Endothelial cell of umbilical vein (primary cell): ENCODE data around the gene PHLDB2. TPM values are rescaled to one million over a fixed set of nuclear protein-coding genes. Genes with fewer than 3 reads are reported as not detected.

Source experiments
- BruUV-seq: library from RNA; stranded (reverse); fragments of 400-500 nt; replicated peaks from 2 replicates; lab custom pipeline; 2021; lab: Mats Ljungman, UMichigan
- CTCF ChIA-PET: fragments of 300-600, 350-600 bp; sonication (Branson Sonifier 250); formaldehyde crosslinking; loops from one replicate; lab custom pipeline; 2021; ENCODE audit warnings: antibody characterized with exemption, inconsistent platforms; lab: Charles Lee
- POLR2A ChIA-PET: fragments of 300-600, 350-600 bp; sonication (Branson Sonifier 250); formaldehyde crosslinking; loops from one replicate; lab custom pipeline; 2021; ENCODE audit warnings: antibody characterized with exemption, inconsistent platforms; lab: Charles Lee
- DNase-seq: peaks from one replicate; pipeline ENCODE4 v3.0.0-alpha.2; 2011; ENCODE audit warnings: low read depth, low spot score
- FAIRE-seq: peaks from 2 replicates; lab custom pipeline; 2011; peaks lifted over from hg19 to GRCh38; lab: Jason Lieb, UNC
- H2AFZ ChIP-seq: 2 replicates; pipeline ENCODE4 v1.6.0; 2012; ENCODE audit warnings: low read depth, low read length, control low read depth, inconsistent platforms
- H3K27ac ChIP-seq: 2 replicates; pipeline ENCODE4 v1.5.1; 2011; ENCODE audit warnings: low read depth, mild to moderate bottlenecking, control low read depth, low read length, moderate library complexity; ENCODE audit not compliant: insufficient read depth
- H3K27me3 ChIP-seq, 2 experiments: 2 replicates each; pipeline versions ENCODE4 v1.6.0 to v1.6.1; 2011; ENCODE audit warnings: low read length in 2 of 2, mixed read lengths in 1 of 2; ENCODE audit not compliant: control insufficient read depth in 2 of 2, insufficient read depth in 2 of 2
- H3K36me3 ChIP-seq, 2 experiments: 2 replicates in 1 of 2; 3 replicates in 1 of 2; pipeline ENCODE4 v1.5.1; 2011; ENCODE audit warnings: low read length in 2 of 2, mild to moderate bottlenecking in 1 of 2, moderate library complexity in 1 of 2; ENCODE audit not compliant: control insufficient read depth in 2 of 2, insufficient read depth in 2 of 2; ENCODE audit errors: extremely low read depth in 1 of 2
- H3K4me1 ChIP-seq: 3 replicates; pipeline ENCODE4 v1.5.1; 2011; ENCODE audit warnings: mild to moderate bottlenecking, low read length; ENCODE audit not compliant: control insufficient read depth, insufficient read depth; ENCODE audit errors: extremely low read depth
- H3K4me2 ChIP-seq: 2 replicates; pipeline ENCODE4 v1.6.1; 2011; ENCODE audit warnings: low read length, control low read depth, mixed read lengths; ENCODE audit not compliant: insufficient read depth
- H3K4me3 ChIP-seq, 3 experiments: fragments of 200-600 bp in 1 of 3; sonication (generic), shearing (Covaris generic) in 1 of 3; replicated peaks in 1 of 3; 2 replicates each; pipeline ENCODE4 v1.5.1; 2011 to 2016; ENCODE audit warnings: control low read depth in 3 of 3, low read length in 3 of 3, mild to moderate bottlenecking in 2 of 3, inconsistent platforms in 1 of 3, low read depth in 1 of 3, moderate library complexity in 1 of 3; ENCODE audit not compliant: insufficient read depth in 1 of 3
- H3K79me2 ChIP-seq: 2 replicates; pipeline ENCODE4 v1.6.0; 2012; ENCODE audit warnings: low read length, inconsistent platforms; ENCODE audit not compliant: control insufficient read depth, insufficient read depth
- H3K9ac ChIP-seq: replicated peaks from 2 replicates; pipeline ENCODE3; 2011; ENCODE audit warnings: low read length, control low read depth; ENCODE audit not compliant: insufficient read depth; ENCODE audit errors: extremely low read depth
- H3K9me1 ChIP-seq: replicated peaks from 3 replicates; pipeline ENCODE4 v1.6.0; 2011; ENCODE audit warnings: mild to moderate bottlenecking, low read length; ENCODE audit not compliant: control insufficient read depth, insufficient read depth; ENCODE audit errors: extremely low read depth
- H3K9me3 ChIP-seq: replicated peaks from 2 replicates; pipeline ENCODE4 v1.5.1; 2012; ENCODE audit warnings: low read length, inconsistent platforms; ENCODE audit not compliant: control insufficient read depth, insufficient read depth
- H4K20me1 ChIP-seq: replicated peaks from 2 replicates; pipeline ENCODE3; 2011; ENCODE audit warnings: mild to moderate bottlenecking, low read length; ENCODE audit not compliant: control insufficient read depth, insufficient read depth; ENCODE audit errors: extremely low read depth
- EZH2 ChIP-seq: IDR thresholded peaks from 2 replicates; pipeline ENCODE4 v1.6.1; 2012; ENCODE audit warnings: borderline replicate concordance, low read depth, mild to moderate bottlenecking, moderate library complexity, low read length, inconsistent platforms; ENCODE audit not compliant: severe bottlenecking
- FOS ChIP-seq: IDR thresholded peaks from 2 replicates; pipeline ENCODE4 v1.6.1; 2011; ENCODE audit warnings: mild to moderate bottlenecking, low read length, moderate library complexity, borderline replicate concordance; ENCODE audit not compliant: insufficient read depth
- GATA2 ChIP-seq: IDR thresholded peaks from 2 replicates; pipeline ENCODE4 v1.7.0; 2011; ENCODE audit warnings: low read depth, mild to moderate bottlenecking, moderate library complexity, mixed read lengths, low read length; ENCODE audit not compliant: insufficient read length, insufficient read depth
- JUN ChIP-seq: IDR thresholded peaks from 2 replicates; pipeline ENCODE4 v1.6.1; 2011; ENCODE audit warnings: borderline replicate concordance, low read depth; ENCODE audit not compliant: insufficient read length, insufficient read depth
- MYC ChIP-seq: IDR thresholded peaks from one replicate; pipeline ENCODE4 v1.6.1; 2011; ENCODE audit warnings: mild to moderate bottlenecking, low read depth, low read length
- POLR2A ChIP-seq: IDR thresholded peaks from 2 replicates; pipeline ENCODE4 v1.6.1; 2012; ENCODE audit warnings: low read depth, mild to moderate bottlenecking, control low read depth, low read length
- POLR2AphosphoS5 ChIP-seq: IDR thresholded peaks from 2 replicates; pipeline ENCODE4 v1.6.1; 2012; ENCODE audit warnings: low read depth, mild to moderate bottlenecking, control low read depth, low read length, moderate library complexity; ENCODE audit not compliant: insufficient read depth
- dilution Hi-C: fragments of 300-500 bp; cut with MboI; formaldehyde crosslinking; loops from one replicate; pipeline ENCODE4 v1.15.0; 2019; ENCODE audit warnings: low sequenced_read_pairs; ENCODE audit not compliant: extremely low pct_ligation_motif_present
- intact Hi-C: fragments of 100-400 bp; cut with micrococcal nuclease; formaldehyde crosslinking; loops from one replicate; pipeline ENCODE4 v1.10.0; 2022
- polyA plus RNA-seq, 4 experiments: library from polyadenylated mRNA; depleted of rRNA in 3 of 4; stranded (reverse) in 3 of 4; unstranded in 1 of 4; fragments of >200 nt; gene quantifications; 2 replicates each; pipeline versions ENCODE4 v1.2.1 to v1.2.3, GENCODE V29; 2011 to 2012; ENCODE audit warnings: missing spikeins in 1 of 4
- total RNA-seq: library from RNA; stranded (reverse); gene quantifications from 2 replicates; pipeline ENCODE4 v1.2.3, GENCODE V29; 2021
- TF ChIP-seq, protein P1 (sequence below), 2 donors: IDR thresholded peaks; 1 replicate in 1 of 2; 2 replicates in 1 of 2; pipeline ENCODE4 v1.5.1; 2011; ENCODE audit warnings: low read length in 2 of 2, mild to moderate bottlenecking in 2 of 2, moderate library complexity in 2 of 2, control low read depth in 1 of 2, inconsistent platforms in 1 of 2, low read depth in 1 of 2; ENCODE audit not compliant: insufficient read depth in 1 of 2; ENCODE audit errors: extremely low read depth in 1 of 2
- TF ChIP-seq, protein P2 (sequence below): IDR thresholded peaks from 2 replicates; pipeline ENCODE4 v1.6.1; 2011; ENCODE audit not compliant: insufficient read depth, insufficient read length

PHLDB2 gene
- total and polyA plus RNA-seq, 2 donors (not counting 3 experiments of a cell fraction or from before 2014, with no cell fraction given) = 22.4 to 104 TPM

DNA sequence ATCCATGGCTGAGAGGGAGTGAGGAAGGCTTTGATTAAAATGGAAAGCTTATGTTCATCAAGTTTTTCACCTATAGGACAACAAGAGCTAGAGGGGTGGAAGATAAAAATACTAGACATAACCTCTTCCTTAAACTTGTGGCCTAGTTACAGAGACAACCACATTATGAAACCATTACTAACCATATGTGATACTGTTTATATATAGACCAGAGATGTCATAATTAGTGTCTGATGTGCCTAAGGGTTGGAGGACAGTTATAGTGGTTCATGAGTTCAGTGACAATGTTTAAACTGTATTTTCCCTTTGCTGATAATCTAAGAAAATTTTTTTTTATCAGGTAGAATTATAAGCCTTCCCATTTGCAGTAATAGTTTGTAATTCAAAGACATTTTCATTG is 23.7 kb downstream of the PHLDB2 start:
- ChIA-PET CTCF (interaction anchor here (1.6 to 2.1 kb wide), 4 partner anchors 12 to 167 kb away, joined by 8 read pairs; no protein-coding TSS in a partner anchor), POLR2A (no interaction called here)
- Histone ChIP-seq H3K4me2 (no peak overlapping the region), H3K36me3 (peaks cover 12 to 16% of the 10 kb centered on the region in 2 experiments), H3K9me3 (no peaks in the 10 kb centered on the region), H3K9ac (no peak overlapping the region), H2AFZ (no peak overlapping the region), H3K4me1 (peaks cover 9% of the 10 kb centered on the region), H3K27me3 (no peaks in the 10 kb centered on the region), H3K4me3 (no peak overlapping the region), H3K9me1 (peaks cover 3% of the 10 kb centered on the region), H3K27ac (no peak overlapping the region), H3K79me2 (peaks cover 83% of the 10 kb centered on the region), H4K20me1 (peaks cover 4% of the 10 kb centered on the region)
- TF ChIP-seq, protein P1, sequence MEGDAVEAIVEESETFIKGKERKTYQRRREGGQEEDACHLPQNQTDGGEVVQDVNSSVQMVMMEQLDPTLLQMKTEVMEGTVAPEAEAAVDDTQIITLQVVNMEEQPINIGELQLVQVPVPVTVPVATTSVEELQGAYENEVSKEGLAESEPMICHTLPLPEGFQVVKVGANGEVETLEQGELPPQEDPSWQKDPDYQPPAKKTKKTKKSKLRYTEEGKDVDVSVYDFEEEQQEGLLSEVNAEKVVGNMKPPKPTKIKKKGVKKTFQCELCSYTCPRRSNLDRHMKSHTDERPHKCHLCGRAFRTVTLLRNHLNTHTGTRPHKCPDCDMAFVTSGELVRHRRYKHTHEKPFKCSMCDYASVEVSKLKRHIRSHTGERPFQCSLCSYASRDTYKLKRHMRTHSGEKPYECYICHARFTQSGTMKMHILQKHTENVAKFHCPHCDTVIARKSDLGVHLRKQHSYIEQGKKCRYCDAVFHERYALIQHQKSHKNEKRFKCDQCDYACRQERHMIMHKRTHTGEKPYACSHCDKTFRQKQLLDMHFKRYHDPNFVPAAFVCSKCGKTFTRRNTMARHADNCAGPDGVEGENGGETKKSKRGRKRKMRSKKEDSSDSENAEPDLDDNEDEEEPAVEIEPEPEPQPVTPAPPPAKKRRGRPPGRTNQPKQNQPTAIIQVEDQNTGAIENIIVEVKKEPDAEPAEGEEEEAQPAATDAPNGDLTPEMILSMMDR (IDR thresholded peaks at IDR 0.05; ENCODE audit: extremely low read depth in 1 of 2, insufficient read depth in 1 of 2, low read depth in 1 of 2, low read length in 2 of 2) = no peak
- TF ChIP-seq JUN (no peak), POLR2AphosphoS5 (no peak), GATA2 (no peak), POLR2A (no peak), FOS (no peak), EZH2 (no peak), MYC (no peak)
- TF ChIP-seq, protein P2, sequence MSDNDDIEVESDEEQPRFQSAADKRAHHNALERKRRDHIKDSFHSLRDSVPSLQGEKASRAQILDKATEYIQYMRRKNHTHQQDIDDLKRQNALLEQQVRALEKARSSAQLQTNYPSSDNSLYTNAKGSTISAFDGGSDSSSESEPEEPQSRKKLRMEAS = no peak
- DNase-seq (no peak), FAIRE-seq (no peak)
- no TSS peak for BruUV-seq
- dilution Hi-C loops (no loop called here), intact Hi-C loops (no loop called here)
